Stomach (tissue), 9 donors: Measurements from ENCODE around the gene RPP25L. TPM values are rescaled to one million over a fixed set of nuclear protein-coding genes. Genes with fewer than 3 reads are reported as not detected.

ENCODE experiments used
- DNase-seq, 2 donors: peaks; one replicate each; pipeline versions ENCODE4 v3.0.0 to v3.0.0-alpha.2; 2013 to 2019
- H3K27ac ChIP-seq, 5 donors: fragments of 200-600 bp in 4 of 5; sonication (generic) in 4 of 5; one replicate each; pipeline ENCODE4 v1.5.1; 2013 to 2019; ENCODE audit warnings: mild to moderate bottlenecking in 1 of 5, moderate library complexity in 1 of 5
- H3K27me3 ChIP-seq, 3 donors: fragments of 200-600 bp; sonication (generic); one replicate each; pipeline ENCODE4 v1.5.1; 2017 to 2019; ENCODE audit warnings: mixed run types in 1 of 3
- H3K36me3 ChIP-seq, 4 donors: fragments of 200-600 bp; sonication (generic); 1 replicate in 3 of 4; 2 replicates in 1 of 4; pipeline ENCODE4 v1.5.1; 2016 to 2019
- H3K4me1 ChIP-seq, 4 donors: fragments of 200-600 bp; sonication (generic); one replicate each; pipeline ENCODE4 v1.5.1; 2016 to 2019
- H3K4me3 ChIP-seq, 4 donors: fragments of 200-600 bp; sonication (generic) in 3 of 4; one replicate each; pipeline ENCODE4 v1.5.1; 2016 to 2019; ENCODE audit warnings: mild to moderate bottlenecking in 1 of 4
- H3K9me3 ChIP-seq, 4 donors: fragments of 200-600 bp; sonication (generic); one replicate each; pipeline ENCODE4 v1.5.1; 2016 to 2019
- EP300 ChIP-seq: sonication (generic); formaldehyde crosslinking; IDR thresholded peaks from one replicate; pipeline ENCODE4 v1.6.1; 2017; ENCODE audit warnings: antibody characterized with exemption
- POLR2A ChIP-seq, 4 donors: fragments of 450-650 bp; IDR thresholded peaks; one replicate each; pipeline ENCODE4 v1.6.1; 2016; ENCODE audit warnings: antibody characterized with exemption in 4 of 4, control low read depth in 2 of 4, mild to moderate bottlenecking in 1 of 4, moderate library complexity in 1 of 4
- POLR2AphosphoS5 ChIP-seq, 3 donors: sonication (generic); formaldehyde crosslinking; IDR thresholded peaks; one replicate each; pipeline ENCODE4 v1.6.1; 2016; ENCODE audit warnings: antibody characterized with exemption in 3 of 3
- WGBS, 5 donors: extraction: QIAGEN DNeasy Blood & Tissue Kit in 3 of 5; methylation state at CpG; one replicate each; pipeline versions ENCODE4 v1.1.5 to v1.1.7; 2013 to 2018; 5-methylcytosine and 5-hydroxymethylcytosine counted together
- intact Hi-C: fragments of 100-400 bp; cut with DNase I; formaldehyde crosslinking; loops from one replicate; pipeline ENCODE4 v1.15.1; 2023; ENCODE audit warnings: low total_unique reads
- polyA plus RNA-seq, 3 donors: library from polyadenylated mRNA; stranded (reverse); fragments of 200-250 nt; gene quantifications; one replicate each; pipeline ENCODE4 v1.2.3, GENCODE V29; 2013
- total RNA-seq, 5 donors: library from RNA; depleted of rRNA; stranded (reverse); fragments of >200 nt; gene quantifications; one replicate each; pipeline versions ENCODE4 v1.1.0 to v1.2.3, GENCODE V29; 2014 to 2016
- TF ChIP-seq, protein P1 (sequence below), 7 experiments: fragments of 450-650 bp in 4 of 7; fragments of 200-600 bp in 3 of 7; sonication (generic) in 3 of 7; IDR thresholded peaks; one replicate each; pipeline ENCODE4 v1.5.1; 2016 to 2019; ENCODE audit warnings: antibody characterized with exemption in 7 of 7, control low read depth in 2 of 7, mild to moderate bottlenecking in 1 of 7
- donor health status: healthy with polysubstance abuse.
- donor health status: Bipolar disorder and iron deficiency.
- donor health status: healthy.

RPP25L gene
- total and polyA plus RNA-seq, 8 donors, result 2.9 to 49.5 (median 33.4) TPM

DNA sequence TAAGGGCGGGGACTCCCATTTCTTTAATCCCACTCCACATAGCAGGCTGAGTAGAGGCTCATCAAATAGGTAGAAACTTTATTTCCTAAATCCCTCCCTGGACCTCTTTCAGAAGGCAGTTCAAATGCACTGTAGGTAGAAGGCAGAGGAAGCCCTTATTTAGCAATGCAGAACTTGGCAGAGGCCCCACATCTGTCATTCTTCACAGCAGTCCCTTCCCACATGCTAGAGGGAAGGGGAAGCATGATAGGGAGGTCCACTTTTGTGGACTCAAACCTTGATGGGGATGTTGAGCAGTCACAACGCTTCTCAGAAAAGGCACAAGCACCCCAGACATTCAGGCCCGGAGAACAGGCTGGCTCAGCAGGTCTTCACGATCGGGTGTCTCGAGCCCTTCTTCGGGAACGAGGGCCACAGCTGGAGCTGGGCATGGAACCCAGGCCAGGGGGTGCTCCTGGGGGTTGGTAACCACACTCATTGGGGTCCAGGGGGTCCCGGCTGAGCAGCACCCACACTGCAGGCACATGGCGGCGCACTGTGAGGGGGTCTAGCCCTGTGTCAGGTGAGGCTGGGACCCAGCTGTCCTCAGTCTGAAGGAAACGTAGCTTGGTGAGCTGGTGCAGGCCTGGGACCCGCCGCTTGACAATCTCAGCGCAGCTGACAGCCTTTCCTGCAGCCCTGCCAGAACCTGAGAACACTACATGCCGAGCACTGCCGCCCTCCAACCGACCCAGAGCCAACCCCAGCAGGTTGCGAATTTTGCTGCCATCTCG is 1.3 kb downstream of the RPP25L start:
- no peaks in the 10 kb centered on the region for H3K9me3 ChIP-seq
- WGBS, 5 donors, result 88 to 95% (median 94%) methylated on average over 14 to 20 of the region's 20 CpGs
- H3K27ac ChIP-seq, result no peak overlapping the region
- no peak for DNase-seq
- H3K27me3 ChIP-seq, result no peaks in the 10 kb centered on the region
- no peak for TF ChIP-seq POLR2AphosphoS5 (IDR thresholded peaks at IDR 0.05)
- intact Hi-C loops, result no loop called here
- peak overlapping the region in 3 of 4 donors; percentile 61 to 75 (median 65) for H3K4me3 ChIP-seq
- H3K36me3 ChIP-seq, result peaks cover 15 to 28% (median 21%) of the 10 kb centered on the region in 4 donors
- H3K4me1 ChIP-seq, result peaks cover 20 to 30% (median 25%) of the 10 kb centered on the region in 4 donors

DNA sequence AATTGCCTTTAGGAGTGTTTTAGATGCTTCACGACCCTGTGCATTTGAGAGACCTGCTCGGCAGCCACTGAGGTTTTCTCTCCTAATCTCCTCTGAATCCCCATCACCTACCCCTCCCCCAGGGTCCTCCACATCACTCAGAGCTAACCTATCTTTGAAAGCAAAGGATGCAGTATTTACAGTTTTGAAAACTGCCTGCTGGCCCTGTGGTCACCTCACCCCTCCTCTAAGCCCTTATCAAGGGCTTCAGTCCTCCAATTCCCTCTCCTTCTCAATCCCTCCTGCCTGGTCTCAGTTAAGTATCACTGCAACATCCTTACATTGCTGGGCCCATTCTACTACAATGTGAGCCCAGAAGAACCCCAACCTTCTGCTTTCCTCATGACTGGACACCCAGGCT is 4.6 kb downstream of the RPP25L start:
- Histone ChIP-seq H3K4me1 (peaks cover 12 to 20% (median 15%) of the 10 kb centered on the region in 4 donors), H3K27ac (no peak overlapping the region), H3K27me3 (no peaks in the 10 kb centered on the region), H3K4me3 (no peak overlapping the region), H3K36me3 (no peaks in the 10 kb centered on the region), H3K9me3 (no peaks in the 10 kb centered on the region)
- TF ChIP-seq, protein P1, sequence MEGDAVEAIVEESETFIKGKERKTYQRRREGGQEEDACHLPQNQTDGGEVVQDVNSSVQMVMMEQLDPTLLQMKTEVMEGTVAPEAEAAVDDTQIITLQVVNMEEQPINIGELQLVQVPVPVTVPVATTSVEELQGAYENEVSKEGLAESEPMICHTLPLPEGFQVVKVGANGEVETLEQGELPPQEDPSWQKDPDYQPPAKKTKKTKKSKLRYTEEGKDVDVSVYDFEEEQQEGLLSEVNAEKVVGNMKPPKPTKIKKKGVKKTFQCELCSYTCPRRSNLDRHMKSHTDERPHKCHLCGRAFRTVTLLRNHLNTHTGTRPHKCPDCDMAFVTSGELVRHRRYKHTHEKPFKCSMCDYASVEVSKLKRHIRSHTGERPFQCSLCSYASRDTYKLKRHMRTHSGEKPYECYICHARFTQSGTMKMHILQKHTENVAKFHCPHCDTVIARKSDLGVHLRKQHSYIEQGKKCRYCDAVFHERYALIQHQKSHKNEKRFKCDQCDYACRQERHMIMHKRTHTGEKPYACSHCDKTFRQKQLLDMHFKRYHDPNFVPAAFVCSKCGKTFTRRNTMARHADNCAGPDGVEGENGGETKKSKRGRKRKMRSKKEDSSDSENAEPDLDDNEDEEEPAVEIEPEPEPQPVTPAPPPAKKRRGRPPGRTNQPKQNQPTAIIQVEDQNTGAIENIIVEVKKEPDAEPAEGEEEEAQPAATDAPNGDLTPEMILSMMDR (IDR thresholded peaks at IDR 0.05), result no peak
- TF ChIP-seq POLR2A (IDR thresholded peaks at IDR 0.05), result no peak
- TF ChIP-seq EP300, result no peak
- no peak for TF ChIP-seq POLR2AphosphoS5 (IDR thresholded peaks at IDR 0.05)
- no peak for DNase-seq
- intact Hi-C loops, result no loop called here
- whole genome bisulfite sequencing, 5 donors, result 21 to 63% (median 28%) methylated on average over 2 of the region's 2 CpGs

DNA sequence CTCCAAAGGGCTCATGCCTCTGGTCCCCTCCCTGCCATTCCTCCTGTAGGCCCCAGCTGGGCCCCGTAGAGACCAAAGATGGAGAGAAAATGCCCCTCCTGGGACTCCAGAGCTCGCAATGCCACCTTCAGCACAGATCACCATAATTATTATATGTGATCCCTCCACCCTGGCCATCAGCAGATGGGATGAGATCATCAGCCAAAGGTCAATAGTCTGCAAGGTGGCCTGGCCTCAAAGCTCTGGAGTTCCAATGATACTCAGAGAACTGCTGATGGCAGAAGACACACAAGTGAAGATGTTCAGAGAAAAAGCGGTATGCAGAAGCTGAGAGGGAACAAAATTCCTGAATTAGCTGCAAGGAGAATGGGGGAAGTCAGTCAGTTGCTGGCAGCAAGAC is 5.0 kb downstream of the RPP25L start:
- 78 to 94% (median 82%) methylated on average over 3 of the region's 3 CpGs for WGBS, 5 donors
- H3K9me3 ChIP-seq, result no peaks in the 10 kb centered on the region
- no peak for DNase-seq
- no peak for TF ChIP-seq POLR2AphosphoS5 (IDR thresholded peaks at IDR 0.05)
- no peak for TF ChIP-seq EP300
- TF ChIP-seq POLR2A (IDR thresholded peaks at IDR 0.05), result no peak
- TF ChIP-seq, protein P1 (IDR thresholded peaks at IDR 0.05), result no peak
- intact Hi-C loops, result no loop called here
- no peak overlapping the region for H3K27ac ChIP-seq
- no peak overlapping the region for H3K4me3 ChIP-seq
- H3K36me3 ChIP-seq, result no peaks in the 10 kb centered on the region
- H3K27me3 ChIP-seq, result no peaks in the 10 kb centered on the region
- H3K4me1 ChIP-seq, result peaks cover 10 to 17% (median 13%) of the 10 kb centered on the region in 4 donors

DNA sequence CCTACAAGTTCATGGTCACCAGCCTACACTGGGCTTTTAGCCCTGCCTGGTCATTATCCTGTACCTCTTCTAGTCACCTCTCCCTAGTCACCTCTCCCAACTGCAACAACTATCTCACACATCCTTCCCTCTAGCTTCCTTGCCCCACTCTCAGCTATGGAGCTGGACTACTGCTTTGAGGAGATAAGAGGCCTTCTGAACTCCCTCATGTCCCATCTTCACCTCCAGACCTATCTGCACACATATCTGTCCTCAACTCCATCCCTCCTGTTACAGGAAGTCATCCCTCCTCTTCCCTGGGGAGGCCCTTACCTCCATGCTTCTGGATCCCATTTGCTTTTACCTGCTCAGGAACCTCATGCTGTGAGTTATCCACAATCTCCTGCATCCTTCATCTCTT is 5.7 kb downstream of the RPP25L start:
- Histone ChIP-seq H3K27ac (no peak overlapping the region), H3K4me3 (no peak overlapping the region), H3K36me3 (no peaks in the 10 kb centered on the region), H3K9me3 (no peaks in the 10 kb centered on the region), H3K4me1 (peaks cover 7 to 13% (median 9%) of the 10 kb centered on the region in 4 donors), H3K27me3 (no peaks in the 10 kb centered on the region)
- intact Hi-C loops, result no loop called here
- TF ChIP-seq POLR2A (IDR thresholded peaks at IDR 0.05) (no peak), EP300 (no peak), POLR2AphosphoS5 (IDR thresholded peaks at IDR 0.05) (no peak)
- TF ChIP-seq, protein P1 (IDR thresholded peaks at IDR 0.05), result no peak
- no peak for DNase-seq

DNA sequence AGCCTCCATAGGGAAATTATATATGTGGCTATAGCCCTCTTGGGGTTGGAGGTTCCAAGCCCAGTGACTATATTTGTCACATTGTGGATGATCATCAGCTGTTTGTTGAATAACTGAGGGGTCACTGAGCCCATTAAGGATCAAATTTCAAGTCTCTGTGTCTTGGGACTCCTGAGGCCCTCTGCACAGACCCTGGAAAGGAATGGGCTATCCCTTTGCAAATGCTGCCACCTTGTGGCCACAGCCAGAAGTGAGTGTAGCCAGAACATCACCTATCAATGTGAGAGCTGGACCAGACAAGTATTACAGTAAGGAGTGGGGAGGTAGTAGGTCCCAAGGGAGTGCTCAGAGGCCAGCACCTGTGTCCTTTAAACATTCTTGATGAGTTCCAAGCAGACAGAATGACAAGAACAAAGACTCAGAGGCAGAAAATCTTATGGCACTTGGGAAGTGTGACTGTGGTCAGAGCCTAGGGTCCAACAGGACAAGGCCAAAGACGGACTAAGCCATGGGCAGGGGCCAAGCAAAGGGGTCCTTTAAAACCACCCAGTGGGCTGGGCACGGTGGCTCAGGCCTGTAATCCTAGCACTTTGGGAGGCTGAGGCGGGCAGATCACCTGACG is 8.2 kb downstream of the RPP25L start:
- Histone ChIP-seq H3K9me3 (no peaks in the 10 kb centered on the region), H3K27me3 (no peaks in the 10 kb centered on the region), H3K4me1 (no peaks in the 10 kb centered on the region), H3K36me3 (no peaks in the 10 kb centered on the region), H3K27ac (no peak overlapping the region), H3K4me3 (no peak overlapping the region)
- intact Hi-C loops, result no loop called here
- DNase-seq, result peak; percentile 87 to 92
- TF ChIP-seq, protein P1 (IDR thresholded peaks at IDR 0.05), result peak in 5 of 7 experiments; percentile 81 to 91 (median 87)
- TF ChIP-seq POLR2AphosphoS5 (IDR thresholded peaks at IDR 0.05), result peak in 1 of 3 donors; percentile 54
- TF ChIP-seq POLR2A (IDR thresholded peaks at IDR 0.05), result no peak
- no peak for TF ChIP-seq EP300
- 50 to 63% (median 57%) methylated on average over 4 of the region's 4 CpGs for WGBS, 5 donors
